HG03064 (cell line): Measurements from ENCODE around the gene PRKACB.
A peak's percentile ranks its signal among the peaks of the same experiment; 100 is the strongest.
"Not testable (repeated sequence)": the region's sequence is repeated elsewhere in the genome, so short reads cannot be mapped to it uniquely, and the experiment has no call there.

ENCODE experiments used
- ATAC-seq: cut with Tn5 transposase; IDR thresholded peaks from one replicate; pipeline ENCODE4 v1.9.1; 2021; ENCODE audit warnings: low read depth; ENCODE audit not compliant: unreplicated experiment

PRKACB gene

GRCh38 chr1:84143796-84144565 is at the start of gene PRKACB:
Gene PRKACB (plus strand): TSS chr1:84144271. CDS start chr1:84144362, 91 bp downstream.
- ATAC-seq: peak; percentile 88

GRCh38 chr1:84095308-84095707 is 48.8 kb upstream of the PRKACB start:
- ATAC-seq: no peak

- no peak for ATAC-seq
Measured at GRCh38 chr1:84096176-84096575, 47.9 kb upstream of the PRKACB start.

- ATAC-seq: no peak
Measured at GRCh38 chr1:84101204-84101603, 42.9 kb upstream of the PRKACB start.

GRCh38 chr1:84103197-84103992 is 40.7 kb upstream of the PRKACB start:
- peak; percentile 81 for ATAC-seq

- ATAC-seq: not testable (repeated sequence)
Measured at GRCh38 chr1:84107538-84107937, 36.5 kb upstream of the PRKACB start.

GRCh38 chr1:84107955-84108354 is 36.1 kb upstream of the PRKACB start:
- ATAC-seq: no peak

- ATAC-seq: no peak
Measured at GRCh38 chr1:84108900-84109578, 35.0 kb upstream of the PRKACB start.

GRCh38 chr1:84110629-84111028 is 33.4 kb upstream of the PRKACB start:
- no peak for ATAC-seq

- ATAC-seq: no peak
Measured at GRCh38 chr1:84116558-84116957, 27.5 kb upstream of the PRKACB start.

GRCh38 chr1:84117868-84118267 is 26.2 kb upstream of the PRKACB start:
- no peak for ATAC-seq

- no peak for ATAC-seq
Measured at GRCh38 chr1:84121360-84121759, 22.7 kb upstream of the PRKACB start.

- ATAC-seq: no peak
Measured at GRCh38 chr1:84122780-84123382, 21.2 kb upstream of the PRKACB start.

GRCh38 chr1:84133479-84133878 is 10.6 kb upstream of the PRKACB start:
- ATAC-seq: no peak

- ATAC-seq: no peak
Measured at GRCh38 chr1:84135341-84135740, 8.7 kb upstream of the PRKACB start.

- ATAC-seq: no peak
Measured at GRCh38 chr1:84141182-84142003, 2.7 kb upstream of the PRKACB start.

GRCh38 chr1:84145068-84145467 is 997 bp downstream of the PRKACB start:
- ATAC-seq: no peak

GRCh38 chr1:84146411-84147032 is 2.5 kb downstream of the PRKACB start:
- ATAC-seq: no peak

GRCh38 chr1:84148758-84149157 is 4.7 kb downstream of the PRKACB start:
- no peak for ATAC-seq

- peak; percentile 89 for ATAC-seq
Measured at GRCh38 chr1:84152649-84153056, 8.6 kb downstream of the PRKACB start.
